GM19025 (cell line): ENCODE measurements around the gene DNAJA4.

Source experiments
- ATAC-seq: cut with Tn5 transposase; IDR thresholded peaks from one replicate; pipeline ENCODE4 v1.9.1; 2021; ENCODE audit warnings: mild to moderate bottlenecking, low read depth, moderate library complexity; ENCODE audit not compliant: unreplicated experiment

The DNAJA4 gene

DNA sequence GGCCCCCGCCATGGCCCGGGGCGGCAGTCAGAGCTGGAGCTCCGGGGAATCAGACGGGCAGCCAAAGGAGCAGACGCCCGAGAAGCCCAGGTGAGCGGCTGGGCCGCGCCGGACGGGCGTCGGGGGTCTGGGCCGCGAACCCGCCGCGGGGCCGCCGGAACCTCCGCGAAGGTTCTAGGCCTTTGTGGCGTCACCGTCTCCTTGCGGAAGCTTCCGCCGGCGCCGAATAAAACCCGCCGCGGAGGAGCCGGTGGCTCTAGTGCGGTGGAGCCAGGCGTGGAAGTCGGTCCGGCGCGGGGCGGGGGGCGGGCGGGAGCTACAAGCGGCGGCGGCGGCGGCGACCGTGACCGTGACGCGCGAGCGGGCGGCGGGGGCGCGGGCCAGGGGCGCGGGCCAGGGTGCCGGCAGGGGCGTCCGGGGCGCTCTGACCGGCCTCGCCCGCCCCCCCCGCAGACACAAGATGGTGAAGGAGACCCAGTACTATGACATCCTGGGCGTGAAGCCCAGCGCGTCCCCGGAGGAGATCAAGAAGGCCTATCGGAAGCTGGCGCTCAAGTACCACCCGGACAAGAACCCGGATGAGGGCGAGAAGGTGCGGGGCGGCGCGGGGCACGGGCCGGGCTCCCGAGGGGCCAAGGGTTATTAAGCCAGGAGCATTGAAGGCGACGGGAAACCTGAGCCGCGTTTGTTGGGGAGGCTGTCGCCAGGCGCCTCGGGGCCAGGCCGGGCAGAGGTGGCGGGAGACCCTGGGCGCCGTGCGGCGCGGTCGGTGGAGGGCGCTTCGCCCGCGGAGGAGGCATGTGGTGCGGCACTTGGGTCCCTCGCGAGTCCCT lies at the start of gene DNAJA4:
Gene DNAJA4 (plus strand): TSS at position 259 of the 833 bp plus-strand sequence. CDS start 202 bp downstream, at position 461.
- ATAC-seq, result no peak

DNA sequence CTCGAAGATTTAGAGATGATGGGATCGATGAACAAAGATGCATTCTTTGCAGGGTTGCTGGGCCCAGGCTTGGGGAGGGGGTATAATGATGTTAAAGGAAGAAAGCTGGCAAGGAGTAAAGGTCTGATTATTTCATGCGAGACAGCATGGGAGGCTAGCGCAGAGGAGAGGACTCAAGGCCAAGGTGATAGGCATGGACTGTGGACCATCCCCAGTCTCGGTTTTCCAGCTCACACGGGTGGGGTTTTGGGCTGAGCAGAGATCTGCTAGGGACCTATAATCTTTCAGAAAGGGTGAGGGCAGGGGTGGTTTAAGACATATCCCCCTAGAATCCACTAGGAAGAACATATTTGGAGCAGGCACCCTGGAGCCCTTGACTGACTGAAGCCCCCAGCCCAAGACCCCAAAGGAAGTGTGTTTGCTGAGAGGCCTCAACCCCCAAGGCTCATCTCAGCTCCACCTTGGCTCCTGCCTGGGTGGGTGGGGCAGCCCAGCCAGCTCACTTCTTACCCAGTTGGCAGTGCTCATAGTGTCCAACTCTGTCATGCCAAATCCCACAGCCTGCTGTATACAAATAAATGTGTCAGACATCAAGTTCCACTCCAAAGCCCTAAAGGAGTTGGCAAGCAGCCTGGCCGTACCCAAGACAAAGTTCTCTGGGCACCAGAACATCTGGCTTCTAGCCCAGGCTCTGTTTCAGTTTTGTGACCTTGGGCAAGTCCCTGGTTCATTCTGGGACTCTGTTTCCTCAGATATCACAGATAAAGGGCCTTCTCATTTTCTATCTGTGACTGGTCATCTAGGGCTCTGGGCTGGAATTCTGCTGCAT lies 47.9 kb upstream of the DNAJA4 start:
- no peak for ATAC-seq

DNA sequence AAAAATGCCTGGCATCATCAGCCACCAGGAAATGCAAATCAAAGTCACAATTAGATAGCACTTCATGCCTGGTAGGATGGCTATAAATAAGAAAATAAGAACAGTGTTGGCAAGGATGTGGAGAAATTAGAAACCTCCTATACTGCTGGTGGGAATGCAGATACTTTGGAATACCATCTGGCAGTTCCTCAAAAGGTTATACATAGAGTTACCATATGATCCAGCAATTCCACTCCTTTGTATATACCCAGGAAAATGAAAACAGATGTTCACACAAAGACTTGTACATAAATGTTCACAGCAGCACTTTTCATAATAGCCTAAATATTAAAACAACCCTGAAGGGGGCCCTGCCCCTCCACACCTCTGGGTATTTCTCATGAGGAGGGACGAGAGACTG lies 43.6 kb upstream of the DNAJA4 start:
- no peak for ATAC-seq

DNA sequence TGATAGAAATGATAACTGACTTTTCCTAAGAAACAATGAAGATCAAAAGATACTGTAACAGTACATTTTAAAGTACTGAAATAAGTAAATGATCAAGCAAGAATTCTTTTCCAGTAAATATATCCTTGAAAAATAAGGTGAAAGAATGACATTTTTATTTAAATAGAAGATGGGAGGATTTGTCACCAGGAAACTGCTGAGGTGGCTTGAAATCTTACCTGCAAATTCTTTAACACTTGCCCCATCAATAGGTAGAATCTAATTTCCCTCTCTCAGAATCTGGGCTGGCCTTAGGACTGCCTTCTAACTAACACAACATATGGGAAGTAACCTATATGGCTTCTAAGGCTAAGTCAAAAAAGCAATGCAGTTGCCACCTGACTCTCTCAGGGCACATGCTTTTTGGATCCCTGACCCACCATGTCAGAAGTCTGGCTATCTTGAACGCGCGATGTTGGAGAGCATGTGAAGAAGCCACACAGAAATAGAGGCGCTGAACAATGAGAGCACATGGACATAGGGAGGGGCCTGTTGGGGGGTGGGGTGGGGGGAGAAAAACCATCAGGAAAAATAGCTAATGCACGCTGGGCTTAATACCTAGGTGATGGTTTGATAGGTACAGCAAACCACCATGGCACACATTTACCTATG lies 41.5 kb upstream of the DNAJA4 start:
- ATAC-seq, result no peak

DNA sequence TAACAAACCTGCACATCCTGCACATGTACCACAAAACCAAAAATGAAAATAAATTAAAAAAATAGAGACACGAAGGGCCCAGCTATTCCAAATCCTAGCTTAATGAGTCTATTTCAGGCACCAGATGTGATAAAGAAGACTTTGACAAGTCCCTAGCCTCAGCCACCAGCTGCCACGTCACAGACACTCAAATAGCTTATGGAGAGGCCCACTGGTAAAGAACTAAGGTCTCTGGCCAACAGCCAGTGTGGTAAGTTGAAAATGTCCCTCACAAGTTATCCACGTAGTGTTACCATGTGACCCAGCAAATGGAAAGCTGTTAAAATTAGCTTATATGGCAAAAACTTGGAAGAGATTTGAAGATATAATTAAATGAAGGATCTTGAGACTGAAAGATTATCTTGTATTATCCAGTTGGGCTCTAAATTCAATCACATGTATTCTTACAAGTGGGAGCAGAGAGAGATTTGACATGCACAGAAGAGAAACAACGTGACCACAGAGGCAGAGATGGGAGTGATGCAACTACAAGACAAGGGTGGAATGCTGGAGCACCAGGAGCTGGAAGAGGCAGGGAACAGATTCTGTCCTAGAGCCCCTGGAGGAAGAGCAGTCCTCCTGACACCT lies 40.9 kb upstream of the DNAJA4 start:
- no peak for ATAC-seq

DNA sequence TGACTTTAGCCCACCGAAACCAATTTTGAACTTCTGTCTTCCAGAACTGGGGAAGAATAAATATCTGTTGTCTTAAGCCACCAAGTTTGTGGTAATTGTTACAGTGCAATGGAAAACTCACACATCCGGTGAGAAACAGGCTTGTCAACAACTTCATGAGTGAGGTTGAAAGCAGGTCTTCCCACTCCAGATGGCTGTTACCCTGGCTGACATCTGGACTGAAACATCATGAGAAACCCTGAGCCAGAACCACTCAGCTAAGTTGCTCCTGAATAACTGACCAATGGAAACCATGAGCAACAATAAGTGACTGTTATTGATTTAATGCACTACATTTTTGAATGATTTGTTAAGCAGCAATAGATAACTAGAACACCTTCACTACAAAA lies 40.3 kb upstream of the DNAJA4 start:
- ATAC-seq, result no peak

DNA sequence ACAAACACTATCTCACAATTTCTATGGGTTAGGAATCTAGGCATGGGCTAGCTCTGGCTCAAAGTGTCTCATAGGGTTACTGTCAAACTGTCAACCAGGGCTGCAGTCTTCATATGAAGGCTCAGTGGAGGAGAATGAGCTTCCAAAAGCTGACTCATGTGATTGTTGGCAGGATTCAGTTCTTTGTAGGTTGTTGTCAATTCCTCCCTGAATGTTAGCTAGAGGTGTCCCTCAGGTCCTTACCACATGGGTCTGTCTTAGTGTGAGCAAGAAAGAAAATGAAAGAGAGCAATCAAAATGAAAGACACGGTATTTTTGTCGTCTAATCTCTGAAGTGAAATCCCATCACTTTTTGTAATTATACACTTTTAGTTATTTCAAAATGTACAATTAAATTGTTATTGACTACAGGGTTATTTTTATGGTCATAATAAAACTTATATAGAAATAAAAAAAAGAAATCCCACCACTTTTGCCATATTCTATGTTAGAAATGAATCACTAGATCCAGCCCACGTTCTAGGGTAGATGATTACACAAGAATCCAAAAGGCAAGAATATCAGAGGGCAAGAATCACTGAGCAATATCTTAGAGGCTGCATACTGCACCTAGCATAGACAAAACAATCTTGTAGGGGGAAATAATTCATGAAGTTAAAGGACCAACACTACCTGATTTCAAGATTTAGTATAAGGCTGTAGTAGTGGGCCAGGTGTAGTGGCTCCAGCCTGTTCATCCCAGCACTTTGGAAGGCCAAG lies 38.4 kb upstream of the DNAJA4 start:
- peak; percentile 49 for ATAC-seq

DNA sequence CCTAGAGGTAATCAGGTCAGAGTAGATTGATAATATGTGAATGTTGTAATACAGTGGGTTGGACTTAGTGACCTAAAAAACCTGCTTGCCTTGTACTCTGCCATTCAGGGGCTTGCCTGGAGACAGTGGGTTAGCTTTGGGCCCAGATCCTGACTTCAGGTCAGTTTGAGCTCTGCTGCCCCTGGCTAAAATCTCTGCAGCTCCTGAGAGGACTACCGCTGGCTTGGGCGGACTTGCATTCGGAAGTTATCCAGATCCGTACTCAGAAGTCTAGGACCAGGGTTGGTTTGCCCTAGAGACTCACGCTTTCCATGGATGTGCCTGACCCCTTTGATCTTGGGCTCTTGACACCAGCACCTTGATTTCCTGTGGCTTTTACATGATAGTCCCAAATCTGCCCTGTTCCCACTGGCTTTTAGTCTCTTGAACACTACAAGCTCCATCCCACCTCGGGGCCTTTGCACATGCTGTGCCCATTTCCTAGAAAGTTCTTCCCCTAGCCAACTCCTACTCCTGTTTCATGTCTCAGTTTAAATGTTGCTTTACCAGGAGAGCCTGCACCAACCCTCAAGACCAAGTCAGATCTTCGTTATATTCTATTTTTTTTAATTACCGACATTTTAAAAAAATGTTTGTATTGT lies 35.9 kb upstream of the DNAJA4 start:
- no peak for ATAC-seq

DNA sequence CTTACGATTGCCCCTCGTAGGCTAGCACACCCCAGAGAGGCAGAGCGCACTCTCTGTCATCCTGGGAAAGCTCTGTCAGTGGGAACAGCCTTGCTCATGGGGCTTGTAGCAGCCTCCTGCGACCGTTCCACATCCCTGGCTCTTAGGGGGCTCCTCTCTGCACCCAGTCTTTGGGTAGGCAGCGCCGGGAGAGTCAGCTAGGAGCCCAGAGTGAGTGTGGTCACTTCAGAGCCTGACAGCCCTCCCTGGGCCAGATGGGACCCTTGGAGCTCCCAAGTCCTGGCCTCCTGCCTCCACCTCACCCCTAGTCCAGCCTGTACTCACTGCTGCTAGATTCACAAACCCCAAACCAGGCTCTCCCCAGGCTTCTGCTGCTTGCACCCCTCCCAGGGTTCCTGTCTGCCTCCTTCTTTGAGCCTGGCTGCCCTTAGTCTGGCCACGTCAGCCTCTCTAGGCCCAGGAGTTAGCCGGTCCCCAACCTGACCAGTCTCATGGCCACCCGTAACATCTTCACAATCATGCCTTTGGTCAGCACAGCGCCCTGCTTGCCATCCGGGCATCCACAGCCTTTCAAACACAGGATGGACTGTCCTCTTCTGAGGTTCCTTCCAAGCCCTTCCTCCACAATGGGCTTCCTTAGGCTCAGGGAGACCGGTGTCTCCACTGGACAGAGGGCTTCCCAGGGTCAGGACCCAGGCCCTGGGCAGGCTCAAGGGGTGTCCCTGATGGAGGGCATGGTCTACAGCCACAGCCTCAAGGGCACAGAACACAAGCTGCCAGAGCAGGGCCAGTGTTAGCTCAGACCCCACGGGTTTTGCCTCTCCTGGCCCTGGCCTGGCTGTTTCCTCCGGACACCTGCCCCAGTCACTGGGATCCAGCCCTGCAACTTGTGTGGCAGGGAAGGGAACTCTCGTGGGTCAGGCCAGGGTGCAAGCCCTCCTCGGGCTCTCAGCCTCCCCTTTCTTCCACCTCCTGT lies 34.6 kb upstream of the DNAJA4 start:
- ATAC-seq, result no peak

DNA sequence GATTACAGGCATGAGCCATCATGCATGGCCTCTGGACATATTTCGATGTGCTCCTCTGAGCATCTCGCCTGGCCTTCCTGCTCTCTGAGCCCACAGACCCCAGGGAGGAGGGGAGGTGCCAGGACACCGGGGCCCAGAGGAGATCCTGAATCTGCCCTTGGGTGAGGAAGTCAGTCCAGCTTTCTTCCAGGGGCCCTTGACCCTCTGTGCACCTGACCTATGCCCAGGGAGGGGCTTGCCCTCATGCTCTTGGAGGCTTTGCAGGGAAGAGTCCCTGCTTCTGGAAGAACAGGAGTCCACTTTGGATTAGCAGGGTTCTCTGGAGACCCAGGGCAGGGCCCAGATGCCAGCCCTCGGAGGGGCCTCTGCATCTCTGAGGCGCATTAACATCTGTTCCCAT lies 31.4 kb upstream of the DNAJA4 start:
- no peak for ATAC-seq

DNA sequence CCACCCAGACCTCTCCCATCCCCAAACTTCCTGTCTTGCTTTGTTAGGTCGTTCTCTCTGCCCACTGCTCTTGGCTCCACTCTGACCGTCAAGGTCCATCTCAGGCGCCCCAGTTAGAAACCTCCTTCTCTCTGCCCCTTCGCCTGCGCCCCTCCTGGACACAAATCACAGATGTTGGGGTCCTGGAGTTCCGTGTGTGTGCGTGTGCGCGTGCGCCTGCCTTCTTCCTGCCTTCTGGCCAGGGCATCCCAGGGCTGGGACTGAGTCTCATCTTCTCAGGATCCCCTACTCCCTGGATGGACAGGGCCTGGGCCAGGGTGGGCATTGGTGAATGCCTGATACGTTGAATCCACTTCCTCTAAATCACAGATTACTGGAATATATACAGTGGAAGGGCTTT lies 30.9 kb upstream of the DNAJA4 start:
- no peak for ATAC-seq

DNA sequence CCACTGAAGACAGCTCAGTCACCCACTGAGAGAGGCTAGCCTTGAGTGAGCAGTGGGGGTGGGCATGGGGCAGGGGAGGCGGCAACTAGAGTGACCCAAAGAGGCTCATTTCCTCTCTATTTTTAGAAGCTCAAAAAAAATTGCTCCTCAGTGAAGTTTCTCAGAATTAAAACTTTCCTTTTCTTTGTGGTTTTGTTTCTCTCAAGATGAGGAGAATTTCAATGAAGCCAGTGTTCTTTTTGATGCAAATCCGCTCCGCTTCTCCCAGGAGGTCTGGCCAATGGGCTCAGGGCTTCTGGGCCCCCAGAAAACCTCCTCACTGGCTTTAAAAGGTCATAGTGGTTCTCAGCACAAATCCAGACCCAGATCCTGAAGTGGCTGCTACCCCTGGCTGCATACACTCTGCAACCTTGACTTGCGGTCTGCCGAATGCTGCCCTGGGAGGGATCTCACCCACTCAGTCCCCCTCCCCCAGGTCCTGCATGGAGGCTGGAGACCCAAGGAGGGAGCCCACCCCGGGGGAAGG lies 29.8 kb upstream of the DNAJA4 start, which contains the start of gene ACSBG1:
Gene ACSBG1 (minus strand): TSS at position 51 of the 526 bp plus-strand sequence. CDS start 64 bp downstream, outside the sequence.
- ATAC-seq, result no peak

DNA sequence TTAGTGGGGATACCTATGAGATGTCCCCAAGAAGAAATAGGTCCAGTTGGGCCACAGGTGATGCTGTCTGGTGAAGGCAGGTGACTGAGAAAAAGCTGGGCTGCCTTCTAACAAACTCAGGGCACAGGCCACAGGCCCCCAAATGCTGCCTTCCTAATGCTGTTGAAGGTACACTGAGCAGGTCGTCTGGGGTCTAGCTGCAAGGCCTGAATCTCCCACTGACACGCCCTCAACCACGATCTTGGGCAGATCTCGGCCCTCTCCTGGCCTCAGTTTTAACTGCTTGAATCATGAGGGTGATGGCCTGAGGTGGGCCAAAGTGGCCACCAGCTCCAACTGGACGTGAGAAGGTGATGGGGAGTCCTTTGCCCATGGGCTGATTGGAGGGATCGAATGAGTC lies 27.9 kb upstream of the DNAJA4 start:
- no peak for ATAC-seq

DNA sequence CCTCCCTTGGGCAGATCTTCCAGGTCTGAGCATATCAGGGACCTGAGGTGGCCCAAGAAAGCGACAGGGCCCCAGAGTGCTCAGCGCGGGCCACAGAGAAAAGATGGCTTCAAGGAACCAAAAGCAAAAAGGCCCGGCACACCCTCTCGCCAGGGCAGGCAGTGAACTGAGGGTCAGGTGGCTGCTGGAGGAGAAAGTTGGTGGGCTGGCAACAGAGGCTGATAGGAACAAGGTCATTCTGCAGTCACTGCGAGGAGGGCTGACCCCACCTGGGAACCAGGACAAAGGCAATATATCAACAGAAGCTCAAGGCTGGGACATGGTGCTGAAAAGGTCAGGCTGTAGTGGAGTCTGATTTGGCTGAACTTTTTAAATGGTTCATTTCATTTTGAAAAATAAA lies 27.2 kb upstream of the DNAJA4 start:
- ATAC-seq, result no peak

DNA sequence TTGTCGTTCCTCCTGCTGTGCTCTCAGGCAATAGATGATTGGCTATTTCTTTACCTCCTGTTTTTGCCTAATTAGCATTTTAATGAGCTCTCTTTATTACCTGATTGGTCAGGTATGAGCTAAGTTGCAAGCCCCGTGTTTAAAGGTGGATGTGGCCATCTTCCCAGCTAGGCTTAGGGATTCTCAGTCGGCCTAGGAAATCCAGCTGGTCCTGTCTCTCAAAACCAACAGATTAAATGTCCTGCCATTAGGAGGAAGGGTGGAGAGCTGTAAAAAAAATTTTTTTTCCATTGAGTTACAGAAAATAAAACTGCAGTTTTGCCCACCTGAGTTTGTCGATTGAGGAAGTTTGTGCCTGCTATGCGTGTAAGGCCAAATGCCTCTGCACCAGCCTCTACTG lies 24.6 kb upstream of the DNAJA4 start:
- no peak for ATAC-seq

DNA sequence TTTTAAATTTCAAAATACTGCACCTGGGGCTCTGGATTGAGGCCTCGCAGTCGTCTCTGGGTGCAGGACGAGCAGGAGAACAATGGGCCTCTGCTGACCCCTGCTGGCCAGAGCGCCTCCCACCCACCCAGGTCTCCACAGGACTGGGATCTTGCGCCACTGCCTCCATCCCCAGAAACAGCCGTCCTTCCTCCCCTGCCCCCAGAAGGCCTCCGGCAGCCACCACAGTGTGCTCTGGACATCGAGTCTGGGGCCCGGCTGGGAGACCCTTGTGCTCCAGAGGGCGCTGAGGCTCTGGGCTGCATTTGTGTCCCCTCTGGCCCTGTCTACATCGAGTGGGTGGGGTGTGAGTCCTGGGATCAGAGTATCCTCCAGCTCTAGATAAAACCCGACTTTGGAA lies 23.3 kb upstream of the DNAJA4 start:
- ATAC-seq, result no peak

DNA sequence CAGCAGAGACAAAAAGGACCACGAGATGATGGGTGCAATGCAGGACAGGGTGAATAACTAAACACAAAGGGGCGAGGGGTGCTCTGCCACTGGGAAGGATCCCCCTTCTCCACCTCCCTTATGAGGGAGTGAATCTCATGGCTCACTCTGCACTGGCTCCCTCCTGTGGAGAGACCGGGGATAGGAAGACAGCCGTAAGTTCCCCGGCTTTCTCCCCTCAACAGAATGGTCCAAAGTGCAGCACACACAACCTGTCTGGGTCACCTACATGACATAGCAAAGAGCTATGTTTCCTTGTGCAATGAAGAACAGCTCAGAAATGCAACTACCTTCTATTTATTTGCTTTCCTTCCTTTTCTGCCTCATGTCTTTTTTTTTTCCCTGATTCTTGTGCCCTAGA lies 22.2 kb upstream of the DNAJA4 start:
- no peak for ATAC-seq

DNA sequence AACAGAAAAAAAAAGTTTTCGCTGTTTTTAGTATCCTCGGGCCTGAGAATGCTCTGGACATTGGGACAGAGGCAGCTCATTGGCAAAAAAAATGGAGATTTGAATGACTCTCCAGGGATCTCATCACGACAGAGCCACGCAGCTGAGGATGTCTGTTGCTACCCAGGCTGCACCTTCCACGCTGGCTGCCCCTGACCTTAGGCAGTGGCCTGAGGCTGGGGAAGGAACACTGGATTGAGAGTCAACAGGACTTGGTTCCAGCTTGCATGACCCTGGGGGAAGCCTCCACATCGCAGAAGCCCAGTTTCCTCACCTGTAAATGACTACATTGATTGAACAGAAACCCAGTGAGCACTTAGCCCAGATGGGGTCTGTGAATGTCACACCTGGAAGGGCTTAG lies 21.3 kb upstream of the DNAJA4 start:
- ATAC-seq, result no peak
